GM18858 (cell line): Measurements from ENCODE around the gene ZCCHC3.

Source experiments
- ATAC-seq: cut with Tn5 transposase; IDR thresholded peaks from one replicate; pipeline ENCODE4 v1.9.1; 2021; ENCODE audit not compliant: unreplicated experiment

The ZCCHC3 gene

GRCh38 chr20:278607-279571, 18.5 kb upstream of the ZCCHC3 start:
- ATAC-seq: no peak

DNA sequence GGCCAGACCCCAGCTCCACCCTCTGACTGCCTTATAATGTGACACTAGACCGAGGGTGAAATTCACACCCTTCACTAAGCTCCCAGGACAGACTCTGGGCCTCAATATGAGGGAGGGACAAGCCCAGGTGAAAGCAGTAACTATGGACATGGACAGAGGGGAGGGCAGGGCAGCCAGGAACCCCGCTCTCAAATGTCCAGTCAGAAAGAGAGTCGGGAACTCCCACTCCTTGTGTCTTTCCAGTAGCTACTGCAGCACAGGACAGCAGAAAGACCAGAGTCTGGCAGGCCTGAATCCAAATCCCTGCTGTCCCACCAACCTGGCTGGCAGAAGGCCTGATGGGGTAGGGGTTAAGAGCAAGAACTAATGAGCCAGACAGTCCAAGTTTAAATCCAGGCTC, 13.2 kb upstream of the ZCCHC3 start:
- no peak for ATAC-seq

DNA sequence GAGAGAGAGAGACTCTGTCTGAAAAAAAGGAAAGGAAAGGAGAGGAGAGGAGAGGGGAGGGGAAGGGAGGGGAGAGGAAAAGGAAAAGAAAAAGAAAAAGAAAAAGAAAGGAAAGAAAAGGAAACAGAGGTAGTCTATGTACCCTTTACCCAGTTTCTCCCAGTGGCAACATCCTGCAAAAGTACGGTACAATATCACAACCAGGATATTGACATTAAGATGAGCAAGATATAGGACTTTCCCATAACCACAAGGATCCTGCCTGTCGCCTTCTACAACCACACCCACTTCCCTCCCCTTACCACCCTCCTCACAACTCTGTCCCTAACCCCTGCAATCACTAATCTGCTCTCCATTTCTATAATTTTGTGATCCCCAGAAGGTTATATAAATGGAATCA, 10.9 kb upstream of the ZCCHC3 start:
- no peak for ATAC-seq

DNA sequence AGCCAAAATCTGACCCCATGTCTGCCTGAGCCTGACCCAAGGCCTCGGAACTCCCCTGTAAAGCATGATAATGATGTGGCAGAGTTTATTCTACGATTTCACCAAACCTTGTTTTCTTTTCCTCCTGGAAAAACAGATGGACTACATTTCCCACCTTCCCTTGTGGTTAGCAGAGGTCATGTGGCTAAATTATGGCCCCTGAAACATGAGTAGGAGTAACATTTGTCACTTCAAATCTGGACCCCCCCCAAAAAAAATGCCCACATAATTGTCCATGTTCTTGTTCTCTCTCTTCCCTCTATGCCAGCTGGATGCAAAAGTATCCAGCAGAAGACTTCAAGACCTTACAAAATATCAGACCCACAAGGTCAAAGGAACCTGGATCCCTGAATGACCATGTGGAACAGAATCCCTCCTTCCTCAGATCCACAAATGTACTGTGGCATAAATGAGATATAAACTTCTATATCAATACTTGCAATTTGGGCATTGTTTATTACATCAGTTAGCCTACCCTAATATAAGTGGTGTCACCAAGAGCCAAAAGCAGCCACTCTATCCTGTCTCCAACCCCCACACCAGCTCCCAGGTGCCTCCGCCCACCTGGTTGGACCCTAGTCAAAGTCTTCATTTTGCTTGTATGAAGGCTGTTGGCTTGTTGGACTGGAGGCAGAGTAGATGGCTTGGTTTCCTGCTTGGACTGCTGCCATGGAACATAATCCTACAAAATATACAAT, 8.2 kb upstream of the ZCCHC3 start:
- ATAC-seq: no peak

GRCh38 chr20:289693-290083, 7.7 kb upstream of the ZCCHC3 start:
- ATAC-seq: no peak

DNA sequence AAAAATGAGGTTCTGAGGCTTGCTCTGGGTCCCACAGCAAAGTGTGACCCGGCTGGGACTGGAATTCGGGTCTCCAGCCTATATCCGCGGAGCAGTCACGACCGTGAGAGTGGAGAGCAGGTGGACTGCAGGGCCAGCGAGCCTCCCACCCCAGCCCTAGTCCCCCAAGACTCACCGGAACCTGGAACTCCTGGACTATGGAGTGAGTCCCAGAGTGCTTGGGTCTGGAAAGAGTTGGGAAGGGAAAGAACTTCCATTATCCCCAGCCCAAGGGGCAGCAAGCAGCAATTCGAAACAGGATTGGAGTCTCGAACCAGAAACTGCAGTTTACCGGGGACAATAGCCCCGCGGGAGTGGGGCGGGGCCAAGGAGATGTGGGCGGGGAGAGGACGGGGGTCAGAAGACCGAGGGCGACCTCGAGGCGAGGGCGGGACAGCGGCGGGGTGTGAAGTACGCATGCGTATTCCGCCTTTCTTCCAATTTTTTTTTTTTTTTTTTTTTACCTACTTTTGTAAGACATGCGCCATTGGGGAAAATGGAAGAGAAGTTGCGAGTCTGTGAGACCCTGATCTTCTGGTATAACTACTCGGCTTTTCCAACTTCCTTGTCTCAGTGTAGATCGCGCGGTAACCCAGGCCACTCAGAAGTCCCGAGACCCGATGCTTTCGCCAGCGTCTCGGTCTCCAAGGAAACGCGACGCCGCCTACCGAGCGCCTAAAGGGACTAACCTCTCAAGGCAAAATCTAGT, 7.1 kb upstream of the ZCCHC3 start, which contains the start of gene C20orf96:
Gene C20orf96 (minus strand): TSS at position 667 of the 748 bp plus-strand sequence. CDS start 140 bp downstream, at position 527.
- no peak for ATAC-seq

GRCh38 chr20:294602-295001, 2.8 kb upstream of the ZCCHC3 start:
- no peak for ATAC-seq

DNA sequence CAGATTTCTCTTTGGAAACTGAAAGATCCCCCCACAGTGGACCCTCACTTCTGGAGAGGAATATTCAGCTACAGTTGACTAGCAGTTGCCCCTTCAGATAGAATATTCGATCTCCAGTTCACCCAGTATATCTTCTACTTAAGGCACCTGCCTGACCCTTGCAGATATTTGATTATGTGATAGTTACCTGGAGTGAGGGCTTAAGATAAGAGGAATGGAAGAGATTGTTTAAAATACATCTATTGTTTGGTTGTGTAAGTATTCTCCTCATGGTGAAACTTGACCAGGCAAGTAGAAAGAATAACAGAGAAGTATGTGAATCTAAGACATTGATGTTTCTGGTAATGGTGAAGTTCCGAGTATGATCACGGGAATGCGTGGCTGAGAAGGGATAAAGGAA, 1.6 kb upstream of the ZCCHC3 start:
- no peak for ATAC-seq

DNA sequence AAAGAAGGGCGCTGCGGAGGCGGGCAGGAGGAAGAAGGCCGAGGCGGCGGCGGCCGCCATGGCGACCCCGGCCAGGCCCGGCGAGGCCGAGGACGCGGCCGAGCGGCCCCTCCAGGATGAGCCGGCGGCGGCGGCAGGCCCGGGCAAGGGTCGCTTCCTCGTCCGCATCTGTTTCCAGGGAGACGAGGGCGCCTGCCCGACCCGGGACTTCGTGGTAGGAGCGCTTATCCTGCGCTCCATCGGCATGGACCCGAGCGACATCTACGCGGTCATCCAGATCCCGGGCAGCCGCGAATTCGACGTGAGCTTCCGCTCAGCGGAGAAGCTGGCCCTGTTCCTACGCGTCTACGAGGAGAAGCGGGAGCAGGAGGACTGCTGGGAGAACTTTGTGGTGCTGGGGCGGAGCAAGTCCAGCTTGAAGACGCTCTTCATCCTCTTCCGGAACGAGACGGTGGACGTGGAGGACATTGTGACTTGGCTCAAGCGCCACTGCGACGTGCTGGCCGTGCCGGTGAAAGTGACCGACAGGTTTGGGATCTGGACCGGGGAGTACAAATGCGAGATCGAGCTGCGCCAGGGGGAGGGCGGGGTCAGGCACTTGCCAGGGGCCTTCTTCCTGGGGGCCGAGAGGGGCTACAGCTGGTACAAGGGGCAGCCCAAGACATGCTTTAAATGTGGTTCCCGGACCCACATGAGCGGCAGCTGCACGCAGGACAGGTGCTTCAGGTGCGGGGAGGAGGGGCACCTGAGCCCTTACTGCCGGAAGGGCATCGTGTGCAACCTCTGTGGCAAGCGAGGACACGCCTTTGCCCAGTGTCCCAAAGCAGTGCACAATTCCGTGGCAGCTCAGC, 780 bp downstream of the ZCCHC3 start:
- peak; percentile 9 for ATAC-seq

GRCh38 chr20:298776-299391, 1.5 kb downstream of the ZCCHC3 start:
- ATAC-seq: no peak

- no peak for ATAC-seq
These were observed 3.1 kb downstream of the ZCCHC3 start for GRCh38 chr20:300345-300990.

DNA sequence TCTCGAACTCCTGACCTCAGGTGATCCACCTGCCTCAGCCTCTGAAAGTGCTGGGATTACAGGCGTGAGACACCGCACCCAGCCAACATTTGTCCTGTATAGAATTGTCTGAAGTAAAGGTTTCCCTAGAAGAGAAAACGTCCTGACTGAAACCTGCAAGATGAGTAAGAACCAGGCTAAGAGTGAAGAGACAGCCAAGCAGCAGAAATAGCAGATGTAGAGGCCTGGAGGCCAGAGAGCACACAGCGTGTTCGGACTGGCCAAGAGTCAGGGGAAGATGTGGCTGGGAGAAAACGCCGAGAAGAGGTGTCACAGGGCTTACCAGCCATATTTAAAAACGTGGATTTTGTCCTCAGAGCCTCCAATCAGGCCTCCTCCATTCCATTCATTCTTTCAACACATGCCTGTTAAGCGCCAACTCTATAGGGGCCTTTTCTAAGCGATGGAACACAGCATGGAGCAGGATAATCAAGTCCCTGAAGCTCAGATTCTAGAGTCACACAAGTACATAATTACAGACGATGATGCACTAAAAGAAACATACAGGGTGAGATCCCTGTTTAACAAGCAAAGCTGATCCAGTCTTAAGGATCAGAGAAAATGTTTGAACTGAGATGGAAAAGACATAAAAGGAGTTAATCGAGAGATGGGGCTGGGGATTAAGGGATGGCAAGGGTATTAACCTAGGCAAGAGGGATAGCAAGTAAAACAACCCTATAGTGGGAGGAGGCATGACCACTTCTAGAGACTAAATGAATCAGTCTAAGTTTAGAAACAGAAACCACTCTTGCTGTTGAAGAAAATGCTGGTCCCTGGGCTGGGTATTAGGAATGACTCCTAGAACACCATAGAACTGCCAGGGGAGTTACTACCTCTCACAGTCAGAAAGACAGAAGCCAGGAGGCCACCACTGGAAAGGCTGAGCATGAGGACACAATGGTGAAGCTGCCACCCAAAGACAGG, 4.8 kb downstream of the ZCCHC3 start:
- ATAC-seq: no peak

DNA sequence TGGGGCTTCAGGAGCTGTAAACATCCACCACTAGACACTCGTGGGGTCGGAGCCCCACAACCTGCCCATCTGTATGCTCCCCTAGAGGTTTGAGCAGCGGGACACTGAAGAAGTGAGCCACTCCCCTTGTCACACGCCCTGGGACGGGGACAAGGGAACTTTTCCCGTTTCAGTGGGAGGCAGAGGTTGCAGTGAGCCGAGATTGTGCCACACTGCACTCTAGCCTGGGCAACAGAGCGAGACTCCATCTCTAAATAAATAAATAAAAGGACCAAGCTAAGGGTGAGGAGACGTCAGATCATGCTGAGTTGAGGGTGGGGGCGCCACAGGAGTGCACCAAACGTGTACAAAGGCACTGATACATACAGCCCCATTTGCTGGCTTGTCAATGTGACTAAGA, 8.4 kb downstream of the ZCCHC3 start:
- no peak for ATAC-seq

DNA sequence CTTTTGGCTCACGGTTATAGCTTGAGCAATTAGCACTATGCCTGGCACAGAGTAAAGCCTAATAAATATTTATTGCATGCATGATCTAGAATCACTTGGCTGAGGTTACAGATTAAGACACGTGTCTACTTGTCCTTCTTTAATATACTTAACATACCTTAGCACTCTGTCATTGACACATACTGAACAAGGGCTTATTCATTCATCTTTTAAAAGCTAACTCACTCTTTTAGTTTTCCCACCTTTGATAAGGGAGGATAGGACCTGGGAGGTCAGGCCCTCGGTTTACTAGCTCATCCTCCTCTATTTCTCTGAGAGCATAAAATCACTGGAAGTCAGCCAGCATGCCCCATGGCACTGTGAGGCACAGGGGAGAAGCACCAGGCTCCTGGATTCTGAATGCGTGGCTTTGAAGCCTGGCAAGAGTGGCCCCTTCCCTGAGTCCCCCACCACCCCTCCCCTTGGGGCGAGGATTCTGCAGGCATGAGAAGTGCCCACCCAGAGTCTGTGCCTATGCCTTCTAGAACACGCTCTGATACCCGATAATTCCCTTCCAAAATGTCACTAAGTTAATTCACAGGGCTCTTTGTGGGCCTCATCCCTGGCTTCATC, 11.2 kb downstream of the ZCCHC3 start:
- no peak for ATAC-seq

DNA sequence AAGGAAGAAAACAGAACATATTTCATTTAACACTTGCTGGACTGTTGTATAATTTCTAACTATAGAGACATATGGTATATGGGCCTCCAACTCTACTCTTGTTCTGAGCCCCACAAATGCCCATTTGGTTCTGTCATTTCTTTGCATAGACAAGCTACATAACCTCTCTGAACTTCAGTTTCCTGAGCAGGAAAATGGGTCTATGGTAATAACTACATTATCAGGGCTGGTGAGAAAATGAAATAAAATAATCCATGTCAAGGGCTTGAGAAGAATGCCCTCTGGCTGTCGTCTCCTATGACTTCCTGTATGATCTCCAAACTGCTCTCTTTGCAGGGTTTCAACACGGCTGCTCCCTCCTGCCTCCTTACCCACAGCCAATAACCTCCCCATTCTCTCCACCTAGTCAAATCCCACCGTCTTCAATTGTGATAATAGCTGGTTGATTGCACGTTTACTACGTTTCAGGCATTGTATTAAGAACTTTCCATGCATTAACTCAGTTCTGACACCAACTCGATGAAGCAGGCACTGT, 12.0 kb downstream of the ZCCHC3 start:
- ATAC-seq: no peak

GRCh38 chr20:309841-310644, 12.7 kb downstream of the ZCCHC3 start:
- peak; percentile 83 for ATAC-seq

DNA sequence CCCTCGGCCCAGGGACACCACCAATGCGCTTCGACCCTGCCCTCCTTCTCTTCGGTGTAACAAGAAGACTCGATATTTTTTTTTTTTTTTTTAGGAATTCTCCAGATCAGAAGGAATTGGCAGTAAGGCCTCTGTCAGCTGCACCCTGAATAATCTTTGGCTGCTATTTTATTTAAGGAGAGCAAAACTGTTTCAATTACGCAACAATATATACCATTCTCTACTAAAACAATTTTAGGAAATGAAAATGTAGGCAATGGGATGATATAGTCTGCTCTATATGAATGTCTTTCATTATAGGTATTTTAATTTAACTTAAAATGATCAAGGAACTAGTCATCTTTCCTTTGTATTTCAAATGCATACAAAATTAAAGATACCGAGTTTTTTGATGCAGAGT, 13.3 kb downstream of the ZCCHC3 start:
- ATAC-seq: no peak
